ENCODE results near the gene FAM131A.

The FAM131A gene

DNA sequence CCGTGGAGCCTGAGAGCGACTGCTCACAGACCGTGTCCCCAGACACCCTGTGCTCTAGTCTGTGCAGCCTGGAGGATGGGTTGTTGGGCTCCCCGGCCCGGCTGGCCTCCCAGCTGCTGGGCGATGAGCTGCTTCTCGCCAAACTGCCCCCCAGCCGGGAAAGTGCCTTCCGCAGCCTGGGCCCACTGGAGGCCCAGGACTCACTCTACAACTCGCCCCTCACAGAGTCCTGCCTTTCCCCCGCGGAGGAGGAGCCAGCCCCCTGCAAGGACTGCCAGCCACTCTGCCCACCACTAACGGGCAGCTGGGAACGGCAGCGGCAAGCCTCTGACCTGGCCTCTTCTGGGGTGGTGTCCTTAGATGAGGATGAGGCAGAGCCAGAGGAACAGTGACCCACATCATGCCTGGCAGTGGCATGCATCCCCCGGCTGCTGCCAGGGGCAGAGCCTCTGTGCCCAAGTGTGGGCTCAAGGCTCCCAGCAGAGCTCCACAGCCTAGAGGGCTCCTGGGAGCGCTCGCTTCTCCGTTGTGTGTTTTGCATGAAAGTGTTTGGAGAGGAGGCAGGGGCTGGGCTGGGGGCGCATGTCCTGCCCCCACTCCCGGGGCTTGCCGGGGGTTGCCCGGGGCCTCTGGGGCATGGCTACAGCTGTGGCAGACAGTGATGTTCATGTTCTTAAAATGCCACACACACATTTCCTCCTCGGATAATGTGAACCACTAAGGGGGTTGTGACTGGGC, 7.3 kb downstream of the FAM131A start:
- no peak for DNase-seq (ENCODE audit: low read depth)
- TF ChIP-seq, protein P1, sequence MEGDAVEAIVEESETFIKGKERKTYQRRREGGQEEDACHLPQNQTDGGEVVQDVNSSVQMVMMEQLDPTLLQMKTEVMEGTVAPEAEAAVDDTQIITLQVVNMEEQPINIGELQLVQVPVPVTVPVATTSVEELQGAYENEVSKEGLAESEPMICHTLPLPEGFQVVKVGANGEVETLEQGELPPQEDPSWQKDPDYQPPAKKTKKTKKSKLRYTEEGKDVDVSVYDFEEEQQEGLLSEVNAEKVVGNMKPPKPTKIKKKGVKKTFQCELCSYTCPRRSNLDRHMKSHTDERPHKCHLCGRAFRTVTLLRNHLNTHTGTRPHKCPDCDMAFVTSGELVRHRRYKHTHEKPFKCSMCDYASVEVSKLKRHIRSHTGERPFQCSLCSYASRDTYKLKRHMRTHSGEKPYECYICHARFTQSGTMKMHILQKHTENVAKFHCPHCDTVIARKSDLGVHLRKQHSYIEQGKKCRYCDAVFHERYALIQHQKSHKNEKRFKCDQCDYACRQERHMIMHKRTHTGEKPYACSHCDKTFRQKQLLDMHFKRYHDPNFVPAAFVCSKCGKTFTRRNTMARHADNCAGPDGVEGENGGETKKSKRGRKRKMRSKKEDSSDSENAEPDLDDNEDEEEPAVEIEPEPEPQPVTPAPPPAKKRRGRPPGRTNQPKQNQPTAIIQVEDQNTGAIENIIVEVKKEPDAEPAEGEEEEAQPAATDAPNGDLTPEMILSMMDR (IDR thresholded peaks at IDR 0.05; ENCODE audit: low read length, missing control alignments) = no peak
- H3K4me3 ChIP-seq (replicated peaks; ENCODE audit: low read depth, low read length) = no peak overlapping the region

DNA sequence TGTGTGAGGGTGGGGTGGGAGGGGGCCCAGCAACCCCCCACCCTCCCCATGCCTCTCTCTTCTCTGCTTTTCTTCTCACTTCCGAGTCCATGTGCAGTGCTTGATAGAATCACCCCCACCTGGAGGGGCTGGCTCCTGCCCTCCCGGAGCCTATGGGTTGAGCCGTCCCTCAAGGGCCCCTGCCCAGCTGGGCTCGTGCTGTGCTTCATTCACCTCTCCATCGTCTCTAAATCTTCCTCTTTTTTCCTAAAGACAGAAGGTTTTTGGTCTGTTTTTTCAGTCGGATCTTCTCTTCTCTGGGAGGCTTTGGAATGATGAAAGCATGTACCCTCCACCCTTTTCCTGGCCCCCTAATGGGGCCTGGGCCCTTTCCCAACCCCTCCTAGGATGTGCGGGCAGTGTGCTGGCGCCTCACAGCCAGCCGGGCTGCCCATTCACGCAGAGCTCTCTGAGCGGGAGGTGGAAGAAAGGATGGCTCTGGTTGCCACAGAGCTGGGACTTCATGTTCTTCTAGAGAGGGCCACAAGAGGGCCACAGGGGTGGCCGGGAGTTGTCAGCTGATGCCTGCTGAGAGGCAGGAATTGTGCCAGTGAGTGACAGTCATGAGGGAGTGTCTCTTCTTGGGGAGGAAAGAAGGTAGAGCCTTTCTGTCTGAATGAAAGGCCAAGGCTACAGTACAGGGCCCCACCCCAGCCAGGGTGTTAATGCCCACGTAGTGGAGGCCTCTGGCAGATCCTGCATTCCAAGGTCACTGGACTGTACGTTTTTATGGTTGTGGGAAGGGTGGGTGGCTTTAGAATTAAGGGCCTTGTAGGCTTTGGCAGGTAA, 8.1 kb downstream of the FAM131A start:
- TF ChIP-seq, protein P1 (IDR thresholded peaks at IDR 0.05; ENCODE audit: low read length, missing control alignments) = peak; percentile 58
- DNase-seq (ENCODE audit: low read depth) = peak; percentile 67

DNA sequence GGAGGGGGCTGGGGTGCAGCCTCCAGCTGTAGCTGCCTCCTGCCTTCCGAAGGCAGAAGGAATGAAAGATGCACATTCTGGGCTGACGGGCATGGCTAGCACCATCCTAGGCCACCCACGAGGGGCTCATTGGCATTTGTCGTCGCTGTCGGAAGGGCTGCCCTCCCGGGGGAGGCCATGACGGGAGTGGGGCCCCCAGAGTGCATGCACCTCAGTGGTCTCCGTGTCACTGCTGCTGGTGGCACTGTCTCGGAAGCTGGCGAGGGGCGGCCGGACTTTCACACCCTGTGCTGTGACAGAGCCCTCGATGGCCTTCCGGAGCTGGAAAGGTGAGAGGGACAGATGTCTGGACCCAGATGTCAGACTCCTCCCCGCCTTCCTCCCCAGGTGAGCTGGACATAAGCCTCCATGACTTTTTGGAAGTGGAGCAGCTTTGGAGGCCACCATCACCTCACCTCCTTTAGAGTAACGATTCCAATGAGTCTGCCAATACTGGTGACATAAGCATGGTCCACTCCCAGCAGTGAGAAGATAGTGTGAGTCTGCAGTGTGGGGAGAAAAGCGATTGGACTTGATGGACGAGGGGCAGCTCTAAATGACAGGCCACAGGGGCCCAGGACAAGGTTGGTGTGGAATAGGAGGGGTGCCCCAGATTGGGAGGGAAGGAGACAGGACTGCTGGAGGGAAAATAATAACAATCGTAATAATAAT, 9.2 kb downstream of the FAM131A start:
- TF ChIP-seq, protein P1 (IDR thresholded peaks at IDR 0.05; ENCODE audit: low read length, missing control alignments) = no peak
- DNase-seq (ENCODE audit: low read depth) = no peak
- no peak overlapping the region for H3K4me3 ChIP-seq (replicated peaks; ENCODE audit: low read depth, low read length)

More for the DNA sequence above, 8.1 kb downstream of the FAM131A start:
- no peak overlapping the region for H3K4me3 ChIP-seq (replicated peaks; ENCODE audit: low read depth, low read length)

DNA sequence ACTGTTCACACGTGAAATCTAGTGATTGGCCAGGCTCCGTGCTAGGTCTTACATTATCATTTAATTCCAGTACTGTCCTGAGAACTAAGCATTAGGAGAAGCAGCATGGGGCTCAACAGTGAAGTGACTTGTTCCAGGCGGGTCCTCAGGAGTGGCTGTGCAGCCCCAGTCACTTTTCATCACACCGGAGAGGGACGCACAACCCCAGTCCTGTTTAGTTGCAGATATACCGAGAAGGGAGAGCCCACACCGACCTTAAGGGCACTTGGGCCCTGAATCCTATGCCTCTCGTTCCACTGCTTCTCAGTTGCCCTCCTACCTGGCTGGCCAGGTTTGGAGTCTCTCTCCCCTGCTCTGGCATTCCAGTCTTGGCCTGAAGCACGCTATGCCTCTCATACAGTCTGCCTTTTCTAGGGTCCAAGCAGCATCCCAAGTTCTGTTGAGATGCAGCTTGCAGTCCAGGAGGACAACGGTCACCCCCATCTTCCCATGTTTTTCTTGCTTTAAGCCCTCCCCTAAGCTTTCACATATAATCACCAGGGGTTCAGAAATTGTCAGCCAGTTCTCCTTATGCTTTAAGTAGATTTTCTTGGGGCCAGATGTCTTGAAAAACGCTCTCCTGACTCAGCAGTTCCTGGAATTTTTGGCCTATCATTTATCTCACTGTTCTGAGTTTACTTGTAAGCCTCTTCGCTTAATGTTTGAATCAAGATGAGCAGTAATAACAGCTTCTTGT, 10.1 kb downstream of the FAM131A start:
- H3K4me3 ChIP-seq (replicated peaks; ENCODE audit: low read depth, low read length) = no peak overlapping the region
- TF ChIP-seq, protein P1 (IDR thresholded peaks at IDR 0.05; ENCODE audit: low read length, missing control alignments) = no peak
- peak; percentile 47 for DNase-seq (ENCODE audit: low read depth)

DNA sequence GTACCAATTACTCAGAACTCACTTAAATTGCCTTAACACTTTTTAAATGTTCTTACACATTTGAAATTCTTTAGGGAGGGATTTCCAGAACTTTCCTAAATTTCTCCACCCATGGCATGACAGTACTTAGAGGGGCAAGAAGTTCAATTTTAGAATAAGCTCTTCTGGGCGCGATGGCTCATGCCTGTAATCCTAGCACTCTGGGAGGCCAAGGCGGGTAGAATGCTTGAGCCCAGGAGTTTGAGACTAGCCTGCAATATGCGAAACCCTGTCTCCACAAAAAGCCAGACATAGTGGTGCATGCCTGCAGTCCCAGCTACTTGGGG, 10.6 kb downstream of the FAM131A start:
- TF ChIP-seq, protein P1 (IDR thresholded peaks at IDR 0.05; ENCODE audit: low read length, missing control alignments) = no peak
- DNase-seq (ENCODE audit: low read depth) = no peak
- H3K4me3 ChIP-seq (replicated peaks; ENCODE audit: low read depth, low read length) = no peak overlapping the region

All from fibroblast of pulmonary artery (primary cell).